Raji (cell line): ENCODE measurements around the gene PRM3.

Experiments
- POLR2A ChIP-seq: IDR thresholded peaks from 2 replicates; pipeline ENCODE4 v1.6.1; 2011; ENCODE audit warnings: low read depth, low read length, control low read depth; ENCODE audit not compliant: insufficient read depth

PRM3 gene

DNA sequence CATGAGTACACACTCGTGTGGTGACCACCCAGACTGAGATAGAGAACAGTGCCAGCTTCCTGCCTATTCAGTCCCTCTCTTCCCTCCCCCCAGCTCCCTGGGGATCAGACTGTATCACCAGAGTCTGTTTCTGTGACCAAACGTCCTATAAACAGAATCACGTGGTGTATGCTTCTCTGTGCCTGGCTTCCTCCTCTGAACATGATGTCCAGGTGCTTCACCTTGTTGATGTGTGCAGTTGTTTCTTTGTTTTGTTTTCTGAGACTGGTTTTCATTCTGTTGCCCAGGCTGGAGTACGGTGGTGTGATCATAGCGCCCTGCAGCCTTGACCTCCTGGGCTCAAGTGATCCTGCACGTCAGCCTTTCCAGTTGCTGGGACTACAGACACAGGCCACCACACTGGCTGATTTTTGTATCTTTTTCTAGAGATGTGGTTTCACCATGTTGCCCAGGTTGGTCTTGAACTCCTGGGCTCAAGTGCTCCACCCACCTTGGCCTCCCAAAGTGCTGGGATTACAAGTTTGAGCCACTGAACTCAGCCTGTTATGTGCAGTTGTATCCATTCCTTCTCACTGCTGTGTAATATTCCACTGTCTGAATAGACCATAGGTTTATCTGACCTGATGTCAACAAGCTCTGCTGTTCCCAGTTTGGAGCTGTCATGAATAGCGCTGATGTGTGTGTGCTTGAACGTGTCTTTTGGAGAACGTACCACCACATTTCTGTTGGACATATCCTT, 36.6 kb upstream of the PRM3 start:
- TF ChIP-seq POLR2A, result peak; percentile 45; the same call in 1 of the 2 replicates

GRCh38 chr16:11308493-11309283, 35.3 kb upstream of the PRM3 start:
- TF ChIP-seq POLR2A, result peak; percentile 51; the same call in 1 of the 2 replicates

DNA sequence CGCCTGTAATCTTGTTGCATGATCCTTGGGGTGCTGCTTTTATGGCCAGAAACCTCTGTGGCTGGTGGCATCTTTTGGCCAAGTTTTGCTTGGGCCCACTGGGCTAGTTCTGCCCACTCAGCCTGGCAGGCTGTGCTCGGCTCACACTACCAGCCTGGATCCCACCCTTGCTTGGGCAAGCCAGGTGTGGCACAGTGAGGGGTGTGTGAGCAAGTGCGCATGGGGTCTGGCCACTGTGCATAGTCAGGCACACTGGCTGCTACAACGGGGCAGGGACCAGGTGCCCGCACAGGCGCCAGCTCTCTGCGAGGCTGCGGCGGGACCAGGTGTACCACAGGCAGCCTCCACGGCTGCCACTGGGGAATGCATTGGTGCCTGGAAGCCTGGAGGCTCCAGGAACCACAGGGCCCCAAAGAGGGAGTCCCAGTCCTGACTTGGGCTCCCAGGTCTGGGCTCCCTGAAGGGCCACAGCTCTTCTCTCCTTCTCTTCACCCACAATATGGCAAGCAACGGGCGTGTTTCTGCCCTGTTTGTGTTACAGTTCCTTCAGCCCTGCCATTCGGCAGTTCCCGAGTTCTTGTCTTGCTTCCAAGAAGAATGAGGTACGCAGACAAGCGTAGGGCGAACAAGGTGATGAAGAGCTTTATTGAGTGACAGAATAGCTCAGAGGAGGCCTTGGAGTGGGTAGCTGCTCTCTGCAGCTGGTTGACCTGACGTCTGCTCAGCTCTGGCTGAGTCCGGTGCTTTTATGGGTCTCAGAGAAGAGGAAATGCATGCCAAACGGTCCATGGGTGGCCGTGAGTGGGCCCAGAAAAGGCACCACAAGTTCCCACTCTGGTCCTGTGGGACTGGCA, 34.4 kb upstream of the PRM3 start:
- no peak for TF ChIP-seq POLR2A

DNA sequence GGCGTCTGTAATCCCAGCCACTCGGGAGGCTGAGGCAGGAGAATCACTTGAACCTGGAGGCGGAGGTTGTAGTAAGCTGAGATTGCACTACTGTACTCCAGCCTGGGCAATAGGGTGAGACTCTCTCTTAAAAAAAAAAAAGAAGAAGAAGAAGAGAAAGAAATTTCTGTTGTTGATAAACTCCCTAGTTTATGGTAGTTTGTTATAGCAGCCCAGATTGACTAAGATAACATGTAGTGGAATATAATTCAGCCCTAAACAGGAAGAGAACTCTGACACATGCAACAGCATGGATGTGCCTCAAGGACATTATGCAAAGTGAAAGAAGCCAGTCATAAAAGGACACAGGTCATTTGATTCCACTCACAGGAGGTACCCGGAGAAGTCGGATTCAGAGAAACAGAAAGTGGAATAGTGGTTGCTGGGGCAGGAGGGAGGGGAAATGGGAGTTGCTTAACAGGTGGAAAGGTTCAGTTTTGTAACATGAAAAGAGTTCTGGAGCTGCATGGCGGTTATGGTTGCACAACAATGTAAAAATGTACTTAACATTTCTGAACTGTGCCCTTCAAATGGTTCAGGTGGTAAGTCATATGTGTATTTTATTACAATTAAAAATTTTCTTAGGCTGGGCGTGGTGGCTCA, 33.7 kb upstream of the PRM3 start:
- TF ChIP-seq POLR2A, result no peak

DNA sequence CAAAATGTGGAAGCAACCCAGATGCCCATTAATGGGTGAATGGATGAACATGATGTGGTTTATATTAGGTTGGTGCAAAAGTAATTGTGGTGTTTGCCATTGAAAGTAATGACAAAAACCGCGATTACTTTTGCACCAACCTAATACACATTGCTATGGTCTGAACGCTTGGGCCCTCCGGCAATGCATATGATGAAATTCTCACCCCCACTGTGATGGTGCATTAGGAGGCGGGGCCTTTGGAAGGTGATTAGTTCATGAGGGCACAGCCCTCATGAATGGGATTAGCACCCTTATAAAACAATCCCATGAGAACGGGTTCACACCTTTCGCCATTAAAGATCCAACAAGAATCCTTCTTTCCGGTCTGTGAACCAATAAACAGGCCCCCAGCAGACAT, 33.0 kb upstream of the PRM3 start:
- TF ChIP-seq POLR2A, result no peak

DNA sequence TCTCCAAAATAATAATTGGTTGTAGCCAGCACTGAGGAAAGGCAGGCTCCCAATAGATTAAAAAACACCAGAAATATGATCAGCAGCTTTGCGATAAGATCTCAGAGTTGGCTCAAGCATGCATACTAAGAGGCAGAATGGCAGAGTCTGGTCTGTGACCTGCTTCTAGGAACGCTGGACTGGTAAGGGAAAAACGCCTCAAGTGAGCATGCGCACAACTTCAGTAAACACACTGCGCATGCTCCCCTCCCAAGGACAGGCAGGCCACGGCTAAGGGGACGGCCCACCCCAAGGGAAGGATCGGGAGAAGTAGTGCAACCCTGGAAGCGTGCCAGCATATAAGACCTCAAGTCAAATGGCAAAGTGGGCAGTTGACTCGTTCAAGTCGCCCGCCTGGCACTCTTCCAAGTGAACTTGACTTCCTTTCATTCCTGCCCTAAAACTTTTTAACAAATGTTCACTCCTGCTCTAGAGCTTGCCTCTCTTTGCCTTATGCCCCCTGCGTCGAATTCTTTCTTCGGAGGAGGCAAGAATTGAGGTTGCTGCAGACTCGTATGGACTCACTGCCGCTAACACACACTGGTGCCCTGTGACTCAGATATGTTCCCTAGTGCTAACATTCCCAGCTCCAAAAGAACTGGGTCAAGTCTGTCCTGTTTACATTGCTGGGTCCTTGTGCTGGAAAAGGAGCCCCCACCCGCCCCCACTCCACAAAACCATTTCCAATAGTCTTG, 30.1 kb upstream of the PRM3 start:
- no peak for TF ChIP-seq POLR2A

GRCh38 chr16:11302977-11303376, 29.5 kb upstream of the PRM3 start:
- TF ChIP-seq POLR2A, result no peak

GRCh38 chr16:11301645-11302501, 28.4 kb upstream of the PRM3 start:
- TF ChIP-seq POLR2A, result no peak

DNA sequence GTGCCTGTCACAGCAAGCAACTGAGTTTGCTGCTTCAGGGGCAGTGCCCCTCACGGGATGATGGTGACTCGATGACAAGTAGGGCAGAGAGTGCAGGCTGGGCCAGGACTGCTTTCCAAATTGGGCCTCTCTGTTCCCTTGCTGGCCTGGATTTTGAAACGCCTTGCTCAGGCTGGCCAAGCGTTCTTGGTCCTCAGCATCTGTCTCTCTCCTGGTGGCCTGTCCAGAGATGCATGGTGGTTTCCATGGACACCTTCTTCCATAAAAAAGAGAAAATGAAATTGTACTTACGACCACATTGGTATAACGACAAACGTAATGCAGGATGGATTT, 27.1 kb upstream of the PRM3 start:
- no peak for TF ChIP-seq POLR2A

GRCh38 chr16:11299865-11300559, 26.6 kb upstream of the PRM3 start:
- no peak for TF ChIP-seq POLR2A

DNA sequence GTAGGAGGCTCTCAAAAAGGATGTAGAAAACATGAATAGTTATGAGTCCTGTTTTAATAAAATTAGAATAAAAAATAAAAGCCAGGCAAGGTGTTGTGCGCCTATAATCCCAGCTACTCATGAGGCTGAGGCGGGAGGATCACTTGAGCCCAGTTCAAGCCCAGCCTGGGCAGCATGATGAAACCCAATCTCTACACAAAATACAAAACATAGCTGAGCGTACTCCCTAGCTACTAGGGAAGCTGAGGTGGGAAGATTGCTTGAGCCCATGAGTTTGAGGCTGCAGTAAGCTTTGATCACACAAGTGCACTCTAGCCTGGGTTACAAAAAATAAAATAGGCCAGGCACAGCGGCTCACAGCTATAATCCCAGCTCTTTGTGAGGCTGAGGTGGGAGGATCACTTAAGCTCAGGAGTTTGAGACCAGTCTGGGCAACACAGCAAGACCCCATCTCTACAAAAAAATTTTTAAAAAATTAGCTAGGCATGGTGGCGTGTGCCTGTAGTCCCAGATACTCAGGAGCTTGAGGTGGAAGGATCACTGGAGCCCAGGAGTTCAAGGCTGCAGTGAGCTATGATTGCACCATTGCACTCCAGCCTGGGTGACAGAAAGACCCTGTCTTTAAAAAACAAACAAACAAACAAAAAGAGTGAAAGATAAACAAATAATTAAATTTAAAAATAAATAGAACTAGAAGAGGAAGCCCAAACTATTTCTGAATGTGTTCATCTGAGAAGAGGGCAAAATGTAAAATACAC, 24.9 kb upstream of the PRM3 start:
- TF ChIP-seq POLR2A, result no peak

GRCh38 chr16:11297492-11298142, 24.2 kb upstream of the PRM3 start:
- TF ChIP-seq POLR2A, result peak; percentile 69
